ENCODE data around the gene SLX9.

DNA sequence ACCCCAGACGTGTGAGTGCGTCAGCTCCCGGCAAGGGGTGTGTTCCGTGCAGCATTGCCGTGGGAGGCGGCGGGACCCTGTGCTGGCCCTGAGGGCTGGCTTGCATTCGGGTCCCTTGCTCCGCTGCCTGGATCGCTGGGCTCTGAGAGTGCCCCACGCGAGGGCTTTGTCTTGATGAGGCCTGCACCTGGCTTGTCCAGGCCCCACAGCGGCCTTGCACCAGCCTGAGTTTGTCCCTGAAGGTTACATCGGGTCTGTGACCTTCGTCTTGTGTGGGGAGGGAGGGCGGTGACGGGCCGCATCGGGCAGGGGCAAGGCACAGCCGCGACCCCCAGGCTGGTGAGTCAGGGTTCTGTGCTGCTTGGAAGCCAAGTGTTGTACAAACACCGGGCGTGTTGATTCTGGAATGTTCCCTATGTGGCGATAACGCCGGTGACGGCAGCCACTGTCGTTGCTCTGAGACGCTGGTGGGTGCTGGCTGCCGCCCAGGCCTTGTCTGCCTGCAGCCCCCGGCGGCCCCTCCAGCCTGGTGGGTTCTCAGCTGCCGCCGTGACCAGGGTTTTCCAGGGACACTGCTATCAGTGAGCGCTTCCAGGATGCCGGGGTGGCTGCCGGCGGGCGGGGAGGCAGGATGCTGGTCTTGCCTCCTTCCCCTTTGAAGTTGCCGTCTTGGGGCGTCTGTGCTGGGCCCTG, 42.9 kb downstream of the SLX9 start:
- no peak for TF ChIP-seq EZH2 (IDR thresholded peaks at IDR 0.05; ENCODE audit: insufficient read depth, poor library complexity, severe bottlenecking)
- no peak for TF ChIP-seq EZH2phosphoT487 (IDR thresholded peaks at IDR 0.05; ENCODE audit: insufficient read depth, low read depth)

All from GM23248 (cell line).